GM12892 (cell line): ENCODE results near the gene EPB41L2.

Experiments
- DNase-seq: peaks from one replicate; pipeline ENCODE4 v3.0.0; 2011; ENCODE audit not compliant: insufficient read length
- FAIRE-seq: peaks from 2 replicates; lab custom pipeline; 2011; peaks lifted over from hg19 to GRCh38; lab: Jason Lieb, UNC
- POLR2A ChIP-seq: IDR thresholded peaks from 2 replicates; pipeline ENCODE4 v1.6.1; 2011; ENCODE audit warnings: low read depth, low read length, control low read depth
- POLR2AphosphoS5 ChIP-seq: IDR thresholded peaks from 2 replicates; pipeline ENCODE4 v1.6.1; 2011; ENCODE audit warnings: low read depth, low read length, control low read depth
- TAF1 ChIP-seq: IDR thresholded peaks from 2 replicates; pipeline ENCODE4 v1.6.1; 2011; ENCODE audit warnings: low read depth, mild to moderate bottlenecking, control low read depth, low read length, borderline replicate concordance

The EPB41L2 gene

GRCh38 chr6:130797061-130797460 is 266.0 kb downstream of the EPB41L2 start:
- no peak for FAIRE-seq
- TF ChIP-seq POLR2AphosphoS5 (no peak), POLR2A (no peak), TAF1 (no peak)
- DNase-seq: no peak

GRCh38 chr6:130796313-130796905 is 266.6 kb downstream of the EPB41L2 start:
- DNase-seq: no peak
- FAIRE-seq: no peak
- no peak for TF ChIP-seq POLR2A

GRCh38 chr6:130794738-130795137 is 268.3 kb downstream of the EPB41L2 start:
- FAIRE-seq (no peak), DNase-seq (no peak)
- TF ChIP-seq POLR2AphosphoS5 (no peak), POLR2A (no peak), TAF1 (no peak)

- FAIRE-seq (no peak), DNase-seq (no peak)
- TF ChIP-seq POLR2A (no peak), POLR2AphosphoS5 (no peak), TAF1 (no peak)
Measured at GRCh38 chr6:130794010-130794697, 268.9 kb downstream of the EPB41L2 start.
